Measurements from ENCODE around the gene CD63.

- no peak for TF ChIP-seq CTCF (IDR thresholded peaks at IDR 0.05)
- no peak for TF ChIP-seq ZFX (IDR thresholded peaks at IDR 0.05; ENCODE audit: borderline replicate concordance)
These were observed 52.1 kb downstream of the CD63 start for GRCh38 chr12:55676707-55677106.

All from 22Rv1 (cell line).